IMR-90 (cell line): Measurements from ENCODE around the gene CCDC134. TPM values are rescaled to one million over a fixed set of nuclear protein-coding genes. Genes with fewer than 3 reads are reported as not detected.

Experiments
- ATAC-seq: fragments of 200-7000 bp; cut with Tn5 transposase; 2 replicates; pipeline ENCODE4 v1.9.1; 2020; ENCODE audit warnings: low read depth, mild to moderate bottlenecking, moderate library complexity
- BruUV-seq: library from RNA; stranded (reverse); fragments of 400-500 nt; replicated peaks from 2 replicates; lab custom pipeline; 2021; lab: Mats Ljungman, UMichigan
- CTCF ChIA-PET: fragments of 300-600 bp; formaldehyde crosslinking; extraction: SDS; loops from one replicate; lab custom pipeline; 2021; ENCODE audit warnings: antibody characterized with exemption; lab: Yijun Ruan, JAX
- POLR2A ChIA-PET: fragments of 300-600 bp; sonication (Branson Sonifier 250); formaldehyde crosslinking; loops from one replicate; lab custom pipeline; 2022; ENCODE audit warnings: antibody characterized with exemption; ENCODE audit not compliant: unreplicated experiment; lab: Charles Lee
- DNase-seq: peaks from one replicate; pipeline ENCODE4 v3.0.0; 2013
- H2AFZ ChIP-seq: replicated peaks from 2 replicates; pipeline ENCODE3; 2013; ENCODE audit warnings: low read length, mild to moderate bottlenecking; ENCODE audit not compliant: poor library complexity
- H2AK5ac ChIP-seq: 2 replicates; pipeline ENCODE4 v1.6.1; 2013; ENCODE audit warnings: low read depth, low read length, inconsistent platforms
- H2AK9ac ChIP-seq: replicated peaks from 2 replicates; pipeline ENCODE3; 2013; ENCODE audit warnings: mild to moderate bottlenecking, low read depth, low read length, moderate library complexity; ENCODE audit not compliant: poor library complexity
- H2BK120ac ChIP-seq: 2 replicates; pipeline ENCODE4 v1.6.1; 2013; ENCODE audit warnings: low read depth, low read length, inconsistent platforms
- H2BK15ac ChIP-seq: 3 replicates; pipeline ENCODE4 v1.6.1; 2013; ENCODE audit warnings: low read depth, low read length, inconsistent platforms
- H2BK20ac ChIP-seq: 2 replicates; pipeline ENCODE4 v1.6.1; 2013; ENCODE audit warnings: low read depth, mild to moderate bottlenecking, inconsistent platforms, low read length, moderate library complexity
- H2BK5ac ChIP-seq: 2 replicates; pipeline ENCODE4 v1.6.1; 2013; ENCODE audit warnings: mild to moderate bottlenecking, low read depth, low read length, inconsistent platforms; ENCODE audit not compliant: poor library complexity, severe bottlenecking
- H3K14ac ChIP-seq: replicated peaks from 2 replicates; pipeline ENCODE4 v1.6.1; 2013; ENCODE audit warnings: low read depth, low read length, inconsistent platforms
- H3K18ac ChIP-seq: 2 replicates; pipeline ENCODE4 v1.6.1; 2013; ENCODE audit warnings: low read depth, low read length, control low read depth
- H3K23ac ChIP-seq: 2 replicates; pipeline ENCODE4 v1.6.1; 2013; ENCODE audit warnings: low read depth, low read length, inconsistent platforms
- H3K27ac ChIP-seq: 2 replicates; pipeline ENCODE4 v1.5.1; 2013; ENCODE audit warnings: mild to moderate bottlenecking, control low read depth, low read length; ENCODE audit not compliant: insufficient read depth
- H3K27me3 ChIP-seq: 2 replicates; pipeline ENCODE4 v1.6.1; 2013; ENCODE audit warnings: low read length; ENCODE audit not compliant: control insufficient read depth, insufficient read depth
- H3K36me3 ChIP-seq: 2 replicates; pipeline ENCODE4 v1.6.1; 2013; ENCODE audit warnings: low read length, mixed read lengths; ENCODE audit not compliant: control insufficient read depth, insufficient read depth
- H3K4ac ChIP-seq: 2 replicates; pipeline ENCODE4 v1.6.1; 2013; ENCODE audit warnings: low read depth, low read length, inconsistent platforms
- H3K4me1 ChIP-seq: 2 replicates; pipeline ENCODE4 v1.6.1; 2013; ENCODE audit warnings: low read length, mixed read lengths; ENCODE audit not compliant: control insufficient read depth, insufficient read depth
- H3K4me2 ChIP-seq: 2 replicates; pipeline ENCODE4 v1.6.1; 2013; ENCODE audit warnings: low read depth, mild to moderate bottlenecking, control low read depth, low read length, moderate library complexity
- H3K4me3 ChIP-seq: 2 replicates; pipeline ENCODE4 v1.5.1; 2013; ENCODE audit warnings: low read depth, mild to moderate bottlenecking, control low read depth, low read length, moderate library complexity; ENCODE audit not compliant: insufficient read depth
- H3K56ac ChIP-seq: 2 replicates; pipeline ENCODE4 v1.6.1; 2013; ENCODE audit warnings: low read length, inconsistent platforms; ENCODE audit not compliant: insufficient read depth; ENCODE audit errors: extremely low read depth
- H3K79me1 ChIP-seq, 2 experiments: 2 replicates each; pipeline ENCODE4 v1.6.1; 2013; ENCODE audit warnings: low read length in 2 of 2, inconsistent platforms in 1 of 2, low read depth in 1 of 2
- H3K9ac ChIP-seq: 2 replicates; pipeline ENCODE4 v1.6.1; 2013; ENCODE audit warnings: low read depth, low read length, control low read depth
- H3K9me1 ChIP-seq: 2 replicates; pipeline ENCODE4 v1.6.1; 2013; ENCODE audit warnings: low read length, inconsistent platforms; ENCODE audit not compliant: insufficient read depth
- H3K9me3 ChIP-seq: 2 replicates; pipeline ENCODE4 v1.6.1; 2013; ENCODE audit warnings: low read length; ENCODE audit not compliant: control insufficient read depth, insufficient read depth
- H4K20me1 ChIP-seq: 2 replicates; pipeline ENCODE4 v1.6.1; 2013; ENCODE audit warnings: low read length, inconsistent platforms; ENCODE audit not compliant: insufficient read depth
- H4K5ac ChIP-seq: 2 replicates; pipeline ENCODE4 v1.6.1; 2013; ENCODE audit warnings: mild to moderate bottlenecking, low read depth, low read length, control low read depth
- H4K8ac ChIP-seq, 2 experiments: 2 replicates each; pipeline ENCODE4 v1.6.1; 2013; ENCODE audit warnings: low read depth in 2 of 2, low read length in 2 of 2, control low read depth in 1 of 2, inconsistent platforms in 1 of 2
- H4K91ac ChIP-seq: 2 replicates; pipeline ENCODE4 v1.6.1; 2013; ENCODE audit warnings: low read depth, low read length, inconsistent platforms; ENCODE audit not compliant: insufficient read depth
- CEBPB ChIP-seq: IDR thresholded peaks from 2 replicates; pipeline ENCODE4 v1.6.1; 2012; ENCODE audit warnings: low read depth, low read length, improper control_type of control experiment
- MAFK ChIP-seq: IDR thresholded peaks from 2 replicates; pipeline ENCODE4 v1.6.1; 2012; ENCODE audit warnings: low read depth, low read length, improper control_type of control experiment
- MAZ ChIP-seq: IDR thresholded peaks from 2 replicates; pipeline ENCODE4 v1.6.1; 2012; ENCODE audit warnings: low read depth, mild to moderate bottlenecking, low read length, improper control_type of control experiment, moderate library complexity, borderline replicate concordance
- MXI1 ChIP-seq: IDR thresholded peaks from 2 replicates; pipeline ENCODE4 v1.6.1; 2012; ENCODE audit warnings: low read depth, mild to moderate bottlenecking, low read length, moderate library complexity, borderline replicate concordance
- NFE2L2 ChIP-seq: fragments of 150-350 bp; IDR thresholded peaks from 2 replicates; pipeline ENCODE4 v1.6.1; 2016; ENCODE audit warnings: low read depth, mild to moderate bottlenecking, low read length
- POLR2A ChIP-seq: IDR thresholded peaks from 2 replicates; pipeline ENCODE4 v1.6.1; 2012; ENCODE audit warnings: mild to moderate bottlenecking, low read depth, low read length
- RCOR1 ChIP-seq: IDR thresholded peaks from 2 replicates; pipeline ENCODE4 v1.6.1; 2012; ENCODE audit warnings: mild to moderate bottlenecking, low read length, improper control_type of control experiment; ENCODE audit not compliant: insufficient replicate concordance
- WGBS, 2 experiments: methylation state at CpG; one replicate each; pipeline versions ENCODE4 v1.1.5 to v1.1.7; 2013; ENCODE audit warnings: missing lambda C conversion rate in 2 of 2; ENCODE audit not compliant: insufficient read length in 1 of 2; ENCODE audit errors: extremely low coverage in 2 of 2; 5-methylcytosine and 5-hydroxymethylcytosine counted together
- dilution Hi-C: fragments of 300-500 bp; cut with HindIII; formaldehyde crosslinking; loops from one replicate; pipeline ENCODE4 v1.14.3; 2018; ENCODE audit warnings: low sequenced_read_pairs; ENCODE audit not compliant: unreplicated experiment
- in situ Hi-C: fragments of 300-500 bp; cut with MboI; formaldehyde crosslinking; loops from 3 replicates; pipeline ENCODE4 v1.14.3; 2019; ENCODE audit warnings: low sequenced_read_pairs, inconsistent platforms, mixed read lengths
- intact Hi-C: fragments of 100-400 bp; cut with micrococcal nuclease; formaldehyde crosslinking; loops from 2 replicates; pipeline ENCODE4 v1.10.0; 2022
- polyA plus RNA-seq, 3 experiments: library from polyadenylated mRNA; depleted of rRNA; stranded (reverse); fragments of >200 nt; gene quantifications; 2 replicates each; pipeline ENCODE4 v1.2.3, GENCODE V29; 2012; ENCODE audit warnings: low replicate concordance in 1 of 3
- total RNA-seq: library from RNA; depleted of rRNA; stranded (reverse); fragments of >200 nt; gene quantifications from 2 replicates; pipeline ENCODE4 v1.2.3, GENCODE V29; 2012
- TF ChIP-seq, protein P1 (sequence below): fragments of 150-350 bp; IDR thresholded peaks from 2 replicates; pipeline ENCODE4 v1.6.1; 2016; ENCODE audit warnings: low read depth, mild to moderate bottlenecking, low read length, moderate library complexity, borderline replicate concordance

The CCDC134 gene
- total and polyA plus RNA-seq, 2 of the 4 experiments (the other 2 are of a cell fraction) = 5.1 to 7.0 TPM

DNA sequence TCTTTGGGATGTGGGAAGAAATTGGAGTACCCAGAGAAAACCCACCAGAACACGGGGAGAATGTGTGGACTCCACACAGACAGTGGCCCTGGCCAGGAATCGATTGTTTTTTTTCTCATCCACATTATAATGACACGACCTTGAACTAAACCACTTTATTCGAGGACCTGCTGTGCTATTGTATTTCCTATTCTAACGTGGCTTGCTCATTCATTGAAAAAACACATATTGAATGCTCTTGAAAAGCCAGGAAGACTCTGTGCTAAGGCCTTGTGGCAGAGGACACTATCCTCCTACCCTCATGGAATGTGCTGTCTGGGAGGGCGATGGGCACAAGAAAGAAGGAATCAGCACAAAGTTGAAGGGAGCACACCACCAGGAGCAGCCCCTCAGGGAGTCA is 23.3 kb downstream of the CCDC134 start:
- no peak overlapping the region for H2AK9ac ChIP-seq
- peak overlapping the region; percentile 52; the same call in 1 of the 2 replicates for H2AK5ac ChIP-seq
- H2BK20ac ChIP-seq = no peak overlapping the region
- H2AFZ ChIP-seq = no peak overlapping the region
- H3K9me3 ChIP-seq = no peaks in the 10 kb centered on the region
- no peak overlapping the region for H3K14ac ChIP-seq
- TF ChIP-seq MAZ = no peak
- TF ChIP-seq POLR2A = no peak
- TF ChIP-seq, protein P1, sequence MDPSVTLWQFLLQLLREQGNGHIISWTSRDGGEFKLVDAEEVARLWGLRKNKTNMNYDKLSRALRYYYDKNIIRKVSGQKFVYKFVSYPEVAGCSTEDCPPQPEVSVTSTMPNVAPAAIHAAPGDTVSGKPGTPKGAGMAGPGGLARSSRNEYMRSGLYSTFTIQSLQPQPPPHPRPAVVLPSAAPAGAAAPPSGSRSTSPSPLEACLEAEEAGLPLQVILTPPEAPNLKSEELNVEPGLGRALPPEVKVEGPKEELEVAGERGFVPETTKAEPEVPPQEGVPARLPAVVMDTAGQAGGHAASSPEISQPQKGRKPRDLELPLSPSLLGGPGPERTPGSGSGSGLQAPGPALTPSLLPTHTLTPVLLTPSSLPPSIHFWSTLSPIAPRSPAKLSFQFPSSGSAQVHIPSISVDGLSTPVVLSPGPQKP = no peak
- no peak for TF ChIP-seq CEBPB
- no peak for TF ChIP-seq NFE2L2
- no peak for TF ChIP-seq MAFK
- no peak for TF ChIP-seq RCOR1
- no peak for TF ChIP-seq MXI1
- no peak overlapping the region for H2BK15ac ChIP-seq
- ATAC-seq (no peak), DNase-seq (no peak)
- no peak overlapping the region for H4K8ac ChIP-seq
- dilution Hi-C loops = no loop called here
- H3K4me2 ChIP-seq = no peak overlapping the region
- in situ Hi-C loops = no loop called here
- no peaks in the 10 kb centered on the region for H4K20me1 ChIP-seq
- H3K4me1 ChIP-seq = peaks cover 20% of the 10 kb centered on the region
- peaks cover 0 to 4% of the 10 kb centered on the region in 2 experiments; a peak in 1 of 4 replicates for H3K79me1 ChIP-seq
- no peak overlapping the region for H3K56ac ChIP-seq
- no TSS peak for BruUV-seq
- no peak overlapping the region for H3K27ac ChIP-seq
- H3K4ac ChIP-seq = no peak overlapping the region
- H3K36me3 ChIP-seq = no peaks in the 10 kb centered on the region
- no peak overlapping the region for H3K4me3 ChIP-seq
- no peak overlapping the region for H3K18ac ChIP-seq
- no peak overlapping the region for H3K9ac ChIP-seq
- no peak overlapping the region for H4K5ac ChIP-seq
- H2BK5ac ChIP-seq = no peak overlapping the region
- peaks cover 4% of the 10 kb centered on the region; the same call in 1 of the 2 replicates for H3K9me1 ChIP-seq
- WGBS, 2 experiments = no CpG with 5 or more reads among the region's 6 CpGs
- CTCF ChIA-PET = no interaction called here
- intact Hi-C loops = loop anchor here (1.0 kb wide), 1 partner anchor 118 kb away; no protein-coding TSS in a partner anchor
- H2BK120ac ChIP-seq = no peak overlapping the region
- POLR2A ChIA-PET = no interaction called here
- H3K23ac ChIP-seq = no peak overlapping the region
- no peak overlapping the region for H4K91ac ChIP-seq
- H3K27me3 ChIP-seq = no peaks in the 10 kb centered on the region
